HG02973 (cell line): ENCODE results near the gene MSRB2.

Source experiments
- ATAC-seq: cut with Tn5 transposase; IDR thresholded peaks from one replicate; pipeline ENCODE4 v1.9.1; 2021; ENCODE audit warnings: moderate library complexity; ENCODE audit not compliant: unreplicated experiment

Gene MSRB2

DNA sequence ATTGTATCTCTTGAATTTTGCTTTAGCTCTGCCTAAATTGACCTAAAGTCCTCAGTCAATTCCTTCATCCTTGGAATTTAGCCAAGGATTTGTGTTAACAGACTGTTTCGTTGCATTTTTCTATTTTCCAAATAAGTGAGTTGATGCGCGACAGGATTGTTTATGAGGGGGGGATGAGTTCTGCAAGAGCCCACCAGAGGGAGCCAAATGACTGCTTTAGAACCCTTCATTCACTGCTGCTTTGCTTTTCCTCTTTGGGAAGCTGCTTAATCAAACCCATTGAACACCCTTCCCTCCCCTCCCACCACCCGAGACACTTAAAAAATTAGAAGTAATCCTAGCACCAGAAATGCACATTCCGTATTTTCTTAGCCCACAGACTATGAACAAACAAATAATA is 63.0 kb downstream of the MSRB2 start:
- ATAC-seq, result peak; percentile 67

GRCh38 chr10:23171232-23171876 is 76.0 kb downstream of the MSRB2 start:
- ATAC-seq, result no peak
